Central memory CD8-positive, alpha-beta T cell (primary cell): ENCODE measurements around the gene SCPEP1.

Experiments used
- ATAC-seq: fragments of 150-1000 bp; cut with Tn5 transposase; replicated peaks from 2 replicates; pipeline ENCODE4 v1.10.0; 2022; ENCODE audit warnings: mild to moderate bottlenecking, moderate FRiP score, moderate number of reproducible peaks; ENCODE audit not compliant: poor library complexity, severe bottlenecking; ENCODE audit errors: extremely low read depth
- DNase-seq, 2 donors: peaks; one replicate each; pipeline ENCODE4 v3.0.0; 2021; ENCODE audit warnings: low spot score in 2 of 2
- H3K27ac Mint-ChIP-seq: one replicate; pipeline ENCODE4 v1.8.0; 2022; ENCODE audit warnings: low read depth, mild to moderate bottlenecking, moderate library complexity, mixed read lengths
- H3K27me3 Mint-ChIP-seq: one replicate; pipeline ENCODE4 v1.8.0; 2022; ENCODE audit warnings: mixed read lengths
- H3K36me3 Mint-ChIP-seq: one replicate; pipeline ENCODE4 v1.8.0; 2022; ENCODE audit warnings: mild to moderate bottlenecking, moderate library complexity, mixed read lengths; ENCODE audit not compliant: insufficient read depth
- H3K4me1 Mint-ChIP-seq: one replicate; pipeline ENCODE4 v1.8.0; 2022; ENCODE audit warnings: mixed read lengths
- H3K4me3 Mint-ChIP-seq: one replicate; pipeline ENCODE4 v1.8.0; 2022; ENCODE audit warnings: mild to moderate bottlenecking, moderate library complexity, mixed read lengths
- H3K9me3 Mint-ChIP-seq: one replicate; pipeline ENCODE4 v1.8.0; 2022; ENCODE audit warnings: mixed read lengths

SCPEP1 gene

DNA sequence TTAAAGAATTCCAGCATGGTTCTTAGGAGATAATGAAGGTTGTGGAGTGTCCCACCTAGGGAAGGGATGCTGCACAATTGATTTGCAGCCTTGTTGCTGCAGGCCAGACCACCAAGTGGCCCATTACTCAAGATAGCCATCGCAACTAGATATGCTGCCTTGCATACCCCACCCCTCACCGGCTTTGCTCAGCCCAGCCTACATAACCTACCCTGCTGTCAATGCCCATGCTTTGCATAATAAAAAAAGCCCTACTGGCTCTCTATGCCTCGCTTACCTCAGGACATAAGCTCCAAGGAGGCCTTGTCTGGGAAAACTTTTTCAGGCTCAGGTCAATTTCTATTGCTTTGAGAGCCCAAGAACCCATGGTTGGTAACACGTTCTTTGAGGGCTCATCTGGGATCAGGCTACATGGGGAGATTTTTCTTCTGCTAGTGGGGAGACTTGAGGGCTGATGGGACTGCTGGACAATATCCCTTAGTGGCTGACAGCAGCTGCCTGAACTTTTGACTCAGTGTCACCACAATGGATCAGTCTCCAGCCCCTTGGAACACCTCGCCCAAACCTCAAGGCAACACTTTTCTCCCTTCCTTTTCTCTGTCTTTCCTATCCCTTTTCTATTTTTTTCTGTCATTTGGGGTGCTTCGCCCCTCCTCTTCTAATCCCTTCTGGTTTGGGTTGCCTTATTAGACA, 38.3 kb downstream of the SCPEP1 start:
- Mint-ChIP-seq H3K36me3 (no peaks in the 10 kb centered on the region), H3K9me3 (no peaks in the 10 kb centered on the region), H3K27me3 (peaks cover 65% of the 10 kb centered on the region), H3K4me3 (no peak overlapping the region), H3K27ac (no peak overlapping the region), H3K4me1 (no peaks in the 10 kb centered on the region)
- ATAC-seq, result no peak
- DNase-seq, result no peak

DNA sequence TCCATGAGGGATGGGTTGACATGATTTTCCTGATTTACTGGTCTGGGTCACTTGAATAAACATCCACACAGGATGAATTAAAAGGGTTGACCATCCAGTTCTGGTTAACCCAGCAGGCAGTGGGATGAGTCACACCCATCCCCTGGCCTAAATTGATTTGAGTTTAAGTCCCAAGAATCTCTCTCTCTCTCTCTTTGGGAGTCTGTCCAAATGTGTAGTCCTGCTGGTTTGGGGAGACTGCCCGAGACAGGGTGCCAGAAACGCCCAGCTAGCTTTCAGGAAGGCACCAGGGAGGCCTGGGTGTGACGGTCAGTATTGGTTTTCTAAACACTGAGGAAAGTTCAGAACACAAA, 38.8 kb downstream of the SCPEP1 start:
- DNase-seq, result no peak

DNA sequence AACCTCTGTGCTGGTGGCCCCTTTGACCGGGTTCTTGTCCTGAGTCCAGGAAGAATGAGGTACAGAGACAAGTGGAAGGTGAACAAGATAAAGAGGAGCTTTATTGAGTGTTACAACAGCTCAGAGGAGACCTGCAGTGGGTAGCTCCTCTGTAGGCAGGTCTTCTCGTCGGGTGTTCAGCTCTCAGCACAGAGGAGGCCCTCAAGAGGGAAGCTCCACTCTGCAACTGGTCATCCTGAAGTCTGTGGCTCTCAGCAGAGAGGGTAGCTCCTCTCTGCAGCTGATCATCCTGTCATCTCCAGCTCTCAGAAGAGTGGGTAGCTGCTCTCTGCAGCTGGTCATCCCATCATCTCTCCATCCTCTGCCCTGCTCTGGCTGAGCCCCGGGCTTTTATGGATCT, 39.7 kb downstream of the SCPEP1 start:
- Mint-ChIP-seq H3K4me1 (no peaks in the 10 kb centered on the region), H3K4me3 (no peak overlapping the region), H3K27ac (no peak overlapping the region), H3K36me3 (no peaks in the 10 kb centered on the region), H3K27me3 (peaks cover 71% of the 10 kb centered on the region), H3K9me3 (no peaks in the 10 kb centered on the region)
- ATAC-seq (no peak), DNase-seq (no peak)

More for the DNA sequence above, 38.8 kb downstream of the SCPEP1 start:
- Mint-ChIP-seq H3K27me3 (peaks cover 70% of the 10 kb centered on the region), H3K4me3 (no peak overlapping the region), H3K27ac (no peak overlapping the region), H3K4me1 (no peaks in the 10 kb centered on the region), H3K9me3 (no peaks in the 10 kb centered on the region), H3K36me3 (no peaks in the 10 kb centered on the region)
- ATAC-seq, result no peak

DNA sequence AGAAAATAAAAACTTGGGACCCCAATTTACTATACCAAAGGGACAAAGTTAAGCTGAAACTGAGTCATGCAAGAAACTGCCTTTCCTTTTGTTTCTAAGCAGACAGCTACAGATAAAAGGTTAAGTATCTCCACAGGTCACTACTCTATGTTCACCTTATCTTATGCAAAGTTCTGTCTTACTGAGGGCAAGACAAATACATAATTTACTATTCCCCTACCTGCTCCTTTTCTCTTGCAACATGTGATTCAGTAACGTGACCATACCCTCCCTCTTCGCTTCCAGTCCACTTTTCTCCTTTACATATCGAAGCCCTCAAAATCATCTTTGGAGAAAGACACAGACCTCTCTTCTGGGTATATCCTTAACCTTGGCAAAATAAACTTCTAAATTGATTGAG, 42.3 kb downstream of the SCPEP1 start:
- no peak overlapping the region for H3K27ac Mint-ChIP-seq
- H3K36me3 Mint-ChIP-seq, result no peaks in the 10 kb centered on the region
- DNase-seq (no peak), ATAC-seq (no peak)
- peaks cover 69% of the 10 kb centered on the region for H3K27me3 Mint-ChIP-seq
- no peaks in the 10 kb centered on the region for H3K9me3 Mint-ChIP-seq
- no peaks in the 10 kb centered on the region for H3K4me1 Mint-ChIP-seq
- no peak overlapping the region for H3K4me3 Mint-ChIP-seq

DNA sequence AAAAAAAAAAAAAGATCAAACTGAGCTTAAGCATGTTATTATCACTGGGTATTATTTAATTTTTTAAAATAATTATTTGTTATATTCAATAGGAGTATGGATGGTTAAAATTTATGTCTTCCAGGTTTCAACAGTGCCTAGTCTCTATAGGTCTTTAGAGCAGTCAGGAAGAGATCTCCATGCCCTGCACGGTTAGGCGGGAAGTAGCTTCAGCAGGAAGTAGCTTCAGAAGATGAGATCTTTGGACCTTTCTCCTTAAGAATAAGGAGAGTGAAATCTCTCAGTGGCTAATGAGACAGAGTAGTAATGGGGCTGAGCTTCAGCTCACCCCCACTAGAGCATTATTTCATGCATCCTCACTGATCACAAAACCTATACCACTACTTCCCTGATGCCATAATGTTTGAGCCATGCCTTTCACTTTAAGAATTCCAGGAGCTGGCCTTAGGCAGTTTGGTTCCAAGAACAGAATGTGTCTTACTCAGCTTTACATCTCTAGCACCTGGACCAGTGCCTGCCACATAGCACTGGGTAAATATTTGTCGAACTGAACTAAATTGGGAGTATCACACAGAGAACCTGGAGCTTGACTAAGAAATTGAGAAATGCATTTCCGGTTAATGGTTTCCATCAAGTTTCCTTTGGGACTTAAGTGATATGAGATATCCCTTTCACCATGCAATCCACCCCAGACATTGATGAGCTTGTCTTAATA, 43.5 kb downstream of the SCPEP1 start:
- Mint-ChIP-seq H3K4me3 (no peak overlapping the region), H3K36me3 (no peaks in the 10 kb centered on the region), H3K9me3 (no peaks in the 10 kb centered on the region), H3K4me1 (no peaks in the 10 kb centered on the region), H3K27ac (no peak overlapping the region), H3K27me3 (peaks cover 58% of the 10 kb centered on the region)
- DNase-seq (no peak), ATAC-seq (no peak)

DNA sequence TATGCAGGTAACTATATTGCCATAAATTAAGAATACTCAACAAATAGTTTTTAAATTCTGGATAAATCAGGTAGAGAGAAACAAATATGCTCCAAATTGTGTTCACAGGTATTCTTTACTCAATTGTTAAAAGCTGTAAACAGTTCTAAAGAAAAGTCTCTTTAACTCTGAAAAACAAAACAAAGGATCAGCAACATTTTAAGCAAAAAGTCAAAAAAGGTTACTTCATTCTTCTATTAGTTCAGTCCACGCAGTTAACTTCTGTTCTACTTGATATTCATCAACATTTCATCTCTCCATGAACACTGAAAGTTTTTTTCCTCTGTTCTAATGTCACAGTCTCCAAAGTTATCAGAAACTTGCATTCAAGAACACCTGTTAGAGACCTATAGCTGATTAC, 47.9 kb downstream of the SCPEP1 start:
- H3K27me3 Mint-ChIP-seq, result peaks cover 31% of the 10 kb centered on the region
- H3K27ac Mint-ChIP-seq, result no peak overlapping the region
- no peaks in the 10 kb centered on the region for H3K36me3 Mint-ChIP-seq
- H3K4me1 Mint-ChIP-seq, result no peaks in the 10 kb centered on the region
- peaks cover 4% of the 10 kb centered on the region for H3K9me3 Mint-ChIP-seq
- ATAC-seq (no peak), DNase-seq (no peak)
- no peak overlapping the region for H3K4me3 Mint-ChIP-seq

DNA sequence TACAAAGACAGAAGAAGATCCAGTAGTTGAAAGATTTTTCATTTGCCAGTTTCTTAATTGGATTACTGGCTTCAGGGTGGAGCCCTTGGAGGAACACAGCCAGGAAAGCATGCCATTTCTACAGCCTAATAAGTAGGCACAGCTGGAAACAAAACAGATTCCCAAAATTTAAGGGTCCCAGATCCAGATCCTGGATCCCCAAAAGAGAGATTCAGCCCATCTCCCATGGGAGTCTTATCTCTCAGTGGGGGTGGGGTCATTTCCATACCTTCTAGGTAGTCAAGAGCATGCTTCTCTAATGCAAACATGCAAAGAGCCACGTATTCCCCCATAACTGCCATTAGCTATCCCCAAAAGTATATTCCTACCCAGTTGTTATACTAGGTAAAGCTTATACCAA, 49.9 kb downstream of the SCPEP1 start:
- Mint-ChIP-seq H3K27ac (no peak overlapping the region), H3K9me3 (peaks cover 4% of the 10 kb centered on the region), H3K27me3 (peaks cover 21% of the 10 kb centered on the region), H3K36me3 (no peaks in the 10 kb centered on the region), H3K4me3 (no peak overlapping the region), H3K4me1 (no peaks in the 10 kb centered on the region)
- DNase-seq, result no peak
- no peak for ATAC-seq

DNA sequence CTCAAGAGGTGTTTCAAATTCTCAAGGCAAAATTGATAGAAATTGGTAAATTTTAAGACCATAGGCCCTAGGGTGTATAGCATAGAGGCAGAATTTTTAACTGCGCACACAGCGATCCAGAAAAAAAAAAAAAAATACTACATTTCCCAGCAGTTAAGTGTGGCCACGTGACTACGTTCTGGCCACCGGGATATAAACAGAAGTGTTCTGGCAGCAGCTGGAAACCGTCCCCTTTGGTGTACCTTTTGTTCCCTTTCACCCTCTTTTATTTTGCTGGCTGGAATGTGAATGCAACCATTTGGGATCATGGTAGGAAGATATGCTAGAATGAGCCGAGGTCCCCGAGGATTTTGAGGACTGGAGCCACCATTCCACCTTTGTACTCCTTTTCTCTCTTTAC, 54.4 kb downstream of the SCPEP1 start:
- Mint-ChIP-seq H3K4me3 (no peak overlapping the region), H3K4me1 (no peaks in the 10 kb centered on the region), H3K9me3 (peaks cover 4% of the 10 kb centered on the region), H3K27ac (no peak overlapping the region), H3K27me3 (peaks cover 30% of the 10 kb centered on the region), H3K36me3 (no peaks in the 10 kb centered on the region)
- ATAC-seq, result no peak
- DNase-seq, result no peak

DNA sequence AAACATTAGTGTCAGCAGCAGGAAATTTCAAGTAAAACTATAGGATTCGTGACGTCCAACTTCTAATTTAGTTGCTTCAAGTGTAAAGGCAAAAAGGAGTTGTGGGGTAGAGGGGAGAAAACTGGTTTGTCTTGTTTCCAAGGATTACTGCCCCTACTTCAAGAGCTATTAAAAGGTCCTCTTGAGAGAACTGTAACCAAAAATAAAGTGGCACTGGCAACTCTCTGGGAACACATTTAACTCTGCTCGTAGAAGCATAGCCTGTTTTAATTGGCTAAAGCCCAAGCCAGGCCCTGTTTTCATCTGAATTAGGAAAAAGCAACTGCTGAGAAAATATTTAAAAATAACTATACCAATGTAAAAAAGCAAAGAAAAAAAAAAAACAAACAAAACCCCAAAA, 55.4 kb downstream of the SCPEP1 start:
- H3K9me3 Mint-ChIP-seq, result peaks cover 4% of the 10 kb centered on the region

DNA sequence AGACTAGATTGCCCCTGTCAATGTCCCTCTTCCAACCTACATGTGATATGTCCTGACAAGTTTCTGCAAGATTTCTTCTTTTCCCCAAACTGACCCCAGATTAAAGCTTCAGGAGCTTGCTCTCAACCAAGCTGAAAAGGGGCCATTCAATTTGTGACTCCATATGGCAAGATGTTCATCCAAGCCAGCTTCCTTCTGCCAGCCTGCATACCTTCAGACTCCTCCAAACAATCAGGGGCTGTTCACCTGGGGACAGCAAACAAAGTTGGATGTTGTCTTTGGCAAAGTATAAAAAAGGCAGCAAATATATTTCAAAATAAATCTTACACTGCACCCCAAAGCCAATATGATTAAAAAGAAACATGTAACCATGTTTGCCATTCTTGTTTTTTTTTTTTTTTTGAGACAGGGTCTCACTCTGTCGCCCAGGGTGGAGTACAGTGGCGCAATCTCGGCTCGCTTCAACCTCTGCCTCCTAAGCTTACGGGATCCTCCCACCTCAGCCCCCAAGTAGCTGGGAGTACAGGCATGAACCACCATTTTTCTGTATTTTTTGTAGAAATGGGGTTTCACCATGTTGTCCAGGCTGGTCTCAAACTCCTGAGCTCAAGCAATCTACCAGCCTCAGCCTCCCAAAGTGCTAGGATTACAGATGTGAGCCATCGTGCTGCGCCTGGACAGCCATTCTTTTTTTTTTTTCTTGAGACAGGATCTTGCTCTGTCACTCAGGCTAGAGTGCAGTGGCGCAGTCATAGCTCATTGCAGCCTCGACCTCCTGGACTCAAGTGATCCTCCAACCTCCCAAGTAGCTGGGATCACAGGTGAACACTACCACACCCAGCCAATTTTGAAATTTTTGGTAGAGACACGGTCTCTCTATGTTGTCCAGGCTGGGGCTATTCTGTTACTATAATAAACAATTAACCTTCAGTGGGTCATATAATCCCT, 57.1 kb downstream of the SCPEP1 start:
- no peak overlapping the region for H3K4me3 Mint-ChIP-seq

More for the DNA sequence above, 55.4 kb downstream of the SCPEP1 start:
- Mint-ChIP-seq H3K36me3 (no peaks in the 10 kb centered on the region), H3K4me1 (no peaks in the 10 kb centered on the region), H3K4me3 (no peak overlapping the region), H3K27ac (no peak overlapping the region), H3K27me3 (peaks cover 30% of the 10 kb centered on the region)
- ATAC-seq (no peak), DNase-seq (no peak)

DNA sequence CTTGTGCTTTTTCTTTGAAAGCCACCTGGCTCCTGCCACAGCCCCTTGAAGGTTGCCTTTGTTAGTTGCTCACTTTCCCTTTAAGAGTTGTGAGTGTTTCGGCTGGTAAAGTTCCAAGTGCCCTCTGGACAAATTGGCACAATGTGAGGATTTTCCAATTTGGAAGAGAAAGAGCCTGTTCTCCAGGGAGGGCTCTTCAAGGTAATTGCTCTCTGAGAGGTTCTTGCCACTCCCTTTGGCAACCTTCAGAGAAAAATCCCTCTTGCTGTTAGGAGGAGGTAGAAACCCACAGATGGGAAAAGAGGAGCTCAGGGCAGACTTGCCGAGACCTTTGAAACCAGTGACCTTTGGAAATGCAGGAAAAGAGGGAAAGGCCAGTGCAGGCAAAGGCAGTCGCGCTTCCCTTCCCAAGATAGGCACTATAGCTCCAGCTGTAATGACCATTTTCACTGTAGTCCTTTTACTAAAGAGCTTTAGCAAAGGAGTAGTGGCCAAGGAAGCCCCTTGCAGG, 58.1 kb downstream of the SCPEP1 start:
- no peak overlapping the region for H3K27ac Mint-ChIP-seq
- no peak overlapping the region for H3K4me3 Mint-ChIP-seq
- H3K27me3 Mint-ChIP-seq, result peaks cover 49% of the 10 kb centered on the region
- no peak for ATAC-seq
- no peaks in the 10 kb centered on the region for H3K4me1 Mint-ChIP-seq
- no peaks in the 10 kb centered on the region for H3K9me3 Mint-ChIP-seq
- H3K36me3 Mint-ChIP-seq, result no peaks in the 10 kb centered on the region
- DNase-seq, result no peak

More for the DNA sequence above, 57.1 kb downstream of the SCPEP1 start:
- Mint-ChIP-seq H3K4me1 (no peaks in the 10 kb centered on the region), H3K27ac (no peak overlapping the region), H3K36me3 (no peaks in the 10 kb centered on the region), H3K9me3 (no peaks in the 10 kb centered on the region), H3K27me3 (peaks cover 41% of the 10 kb centered on the region)
- DNase-seq (no peak), ATAC-seq (no peak)

DNA sequence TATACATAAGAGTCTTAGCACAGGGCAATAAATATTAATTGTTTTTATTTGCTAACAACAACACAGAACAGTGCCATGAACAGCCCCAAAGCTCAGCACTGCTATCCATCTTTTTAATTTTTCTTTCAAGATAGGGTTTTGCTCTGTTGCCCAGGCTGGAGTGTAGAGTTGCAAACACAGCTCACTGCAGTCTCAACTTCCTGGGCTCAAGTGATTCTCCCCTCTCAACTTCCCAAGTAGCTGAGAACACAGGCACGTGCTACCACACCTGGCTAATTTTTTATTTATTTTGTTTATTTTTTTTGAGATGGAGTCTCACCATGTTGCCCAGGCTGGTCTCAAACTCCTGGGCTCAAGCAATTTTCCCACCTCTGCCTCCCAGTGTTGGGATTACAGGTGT, 59.5 kb downstream of the SCPEP1 start:
- no peak overlapping the region for H3K27ac Mint-ChIP-seq
- ATAC-seq, result no peak
- no peaks in the 10 kb centered on the region for H3K4me1 Mint-ChIP-seq
- no peaks in the 10 kb centered on the region for H3K36me3 Mint-ChIP-seq
- DNase-seq, result no peak
- peaks cover 63% of the 10 kb centered on the region for H3K27me3 Mint-ChIP-seq
- no peak overlapping the region for H3K4me3 Mint-ChIP-seq
- H3K9me3 Mint-ChIP-seq, result no peaks in the 10 kb centered on the region
